HG02763 (cell line): ENCODE data around the gene HP1BP3.

Experiments
- ATAC-seq: cut with Tn5 transposase; IDR thresholded peaks from one replicate; pipeline ENCODE4 v1.9.1; 2021; ENCODE audit warnings: mild to moderate bottlenecking, moderate library complexity; ENCODE audit not compliant: unreplicated experiment

The HP1BP3 gene

DNA sequence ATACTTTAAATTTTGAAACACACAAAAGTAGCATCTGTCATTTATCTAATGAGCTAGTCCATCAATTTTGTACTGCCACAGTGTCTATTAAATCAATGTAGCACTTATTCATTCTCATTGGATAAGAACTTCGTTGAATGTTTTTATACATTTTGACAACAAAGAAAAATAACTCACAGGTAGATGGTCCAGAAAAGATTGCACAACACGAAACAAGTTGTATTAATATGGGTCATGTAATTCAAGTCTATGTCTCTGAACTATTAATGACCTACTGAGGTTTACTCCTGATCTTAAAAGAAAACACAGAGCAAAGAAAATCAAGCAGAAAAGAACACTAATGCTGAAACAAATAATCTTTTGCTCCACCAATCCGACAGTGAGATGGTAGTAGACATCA, 15.3 kb downstream of the HP1BP3 start:
- no peak for ATAC-seq

DNA sequence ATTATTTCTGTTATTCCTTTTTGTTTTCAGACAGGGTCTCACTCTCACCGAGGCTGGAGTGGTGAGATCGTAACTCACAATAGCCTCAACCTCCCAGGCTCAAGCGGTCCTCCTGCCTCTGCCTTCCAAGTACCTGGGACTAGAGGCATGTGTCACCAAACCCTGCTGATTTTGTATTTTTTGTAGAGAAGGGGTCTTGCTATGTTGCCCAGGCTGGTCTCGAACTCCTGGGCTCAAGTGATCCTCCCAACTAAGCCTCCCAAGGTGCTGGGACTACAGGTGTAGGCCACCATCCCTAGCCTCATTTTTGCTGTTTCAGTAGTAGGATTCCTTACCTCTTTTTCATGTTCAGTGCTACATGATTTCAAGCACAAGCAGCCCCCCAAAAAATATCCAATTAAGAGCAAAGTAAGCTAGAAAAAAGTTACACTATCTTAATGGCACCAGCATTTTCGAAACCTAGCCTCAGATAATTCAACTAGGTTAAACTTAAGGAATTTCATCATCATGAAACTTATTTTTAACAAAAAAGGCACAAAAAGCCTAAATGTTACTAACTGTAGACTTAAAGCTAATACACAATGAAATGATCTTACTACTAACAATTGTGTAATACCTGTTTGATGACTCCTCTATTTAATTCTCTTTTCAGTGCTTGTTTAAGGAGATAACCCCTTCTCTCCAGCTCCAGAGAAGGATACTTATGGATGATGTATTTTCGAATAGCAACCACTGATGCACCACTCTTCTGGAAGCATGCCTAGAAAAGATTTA, 16.6 kb downstream of the HP1BP3 start:
- no peak for ATAC-seq

DNA sequence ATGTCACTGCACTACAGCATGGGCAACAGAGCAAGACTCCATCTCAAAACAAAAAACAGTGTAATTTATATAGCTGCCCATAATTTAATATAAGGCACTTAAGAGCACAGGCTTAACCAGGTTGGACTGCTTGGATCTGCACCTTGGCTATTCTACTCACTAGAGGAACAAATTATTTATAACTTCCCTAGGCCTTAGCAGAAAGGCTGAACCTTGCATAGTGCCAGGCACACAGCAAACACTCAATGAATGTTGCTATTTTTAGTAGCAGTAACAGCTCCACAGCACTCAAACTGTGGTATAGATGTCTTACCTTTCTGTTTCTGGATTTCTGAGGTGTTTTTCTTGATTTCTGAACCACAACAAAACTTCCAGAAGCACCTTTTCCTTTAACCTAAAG, 19.8 kb downstream of the HP1BP3 start:
- no peak for ATAC-seq

DNA sequence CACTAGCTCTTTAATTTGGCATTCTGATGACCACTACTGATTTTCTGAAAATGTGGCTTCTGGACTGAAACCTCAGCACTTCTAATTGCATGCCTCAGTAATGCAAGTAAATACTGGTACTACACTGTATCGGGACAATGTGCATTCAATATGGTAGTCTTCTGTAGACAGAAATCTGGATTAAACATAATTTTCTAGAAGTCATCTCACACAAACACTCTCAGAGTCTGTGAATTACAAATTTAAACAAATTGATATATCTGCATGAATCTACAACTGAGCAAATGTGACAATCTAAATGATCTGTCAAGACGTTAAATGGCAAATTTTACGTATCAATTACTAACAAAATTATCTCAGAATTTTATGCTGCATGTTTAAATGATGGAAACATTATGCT, 23.7 kb downstream of the HP1BP3 start:
- no peak for ATAC-seq

DNA sequence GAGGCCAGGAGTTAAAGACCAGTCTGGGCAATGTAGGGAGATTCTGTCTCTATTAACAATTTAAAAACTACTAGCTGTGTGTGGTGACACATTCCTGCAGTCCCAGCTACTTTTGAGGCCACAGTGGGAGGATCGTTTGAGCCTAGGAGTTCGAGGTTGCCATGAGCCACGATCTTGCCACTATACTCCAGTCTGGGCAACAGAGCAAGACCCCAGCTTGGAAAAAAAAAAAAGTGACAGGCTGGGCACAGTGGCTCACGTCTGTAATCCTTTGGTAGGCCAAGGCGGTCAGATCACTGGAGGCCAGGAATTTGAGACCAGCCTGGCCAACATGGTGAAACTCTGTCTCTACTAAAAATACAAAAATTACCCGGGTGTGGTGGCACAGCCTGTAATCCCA, 26.8 kb downstream of the HP1BP3 start:
- ATAC-seq = no peak

DNA sequence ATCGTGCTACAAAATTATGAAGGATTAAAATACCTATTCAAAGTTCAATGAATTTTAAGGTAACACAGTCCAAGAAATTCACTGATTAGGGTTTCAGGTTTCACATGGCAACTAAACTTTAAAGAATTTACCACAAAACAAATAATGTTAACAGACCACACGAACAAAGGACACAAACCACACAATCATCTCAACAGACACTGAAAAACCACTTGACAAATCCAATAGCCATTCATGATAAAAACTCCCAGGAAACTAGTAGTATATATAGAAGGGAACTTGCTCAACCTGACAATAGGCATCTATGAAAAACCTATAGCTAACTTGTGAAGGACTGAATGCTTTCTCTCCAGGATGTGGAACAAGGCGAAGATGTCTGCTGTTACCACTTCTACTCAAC, 33.5 kb downstream of the HP1BP3 start:
- ATAC-seq = no peak

DNA sequence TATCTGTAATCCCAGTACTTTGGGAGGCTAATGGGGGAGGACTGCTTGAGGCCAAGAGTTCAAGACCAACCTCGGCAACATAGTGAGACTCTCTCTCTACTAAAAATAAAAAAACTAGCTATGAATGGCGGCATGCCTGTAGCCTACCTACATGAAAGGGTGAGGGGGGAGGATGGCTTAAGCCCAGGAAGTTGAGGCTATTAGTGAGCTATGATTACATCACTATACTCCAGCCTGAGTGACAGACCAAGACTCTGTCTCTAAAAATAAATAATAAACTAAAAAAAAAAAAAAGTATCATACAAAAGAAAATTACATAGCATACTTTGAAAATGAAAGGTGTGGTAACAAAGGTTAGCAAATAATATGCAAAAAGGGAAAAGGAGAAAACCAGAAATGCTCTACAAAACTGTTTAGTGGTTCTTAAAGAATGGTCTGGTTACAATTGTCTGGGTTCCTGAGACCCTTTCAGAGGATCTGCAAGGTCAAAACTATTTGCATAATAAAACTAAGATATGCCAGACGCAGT, 35.6 kb downstream of the HP1BP3 start:
- ATAC-seq = no peak

DNA sequence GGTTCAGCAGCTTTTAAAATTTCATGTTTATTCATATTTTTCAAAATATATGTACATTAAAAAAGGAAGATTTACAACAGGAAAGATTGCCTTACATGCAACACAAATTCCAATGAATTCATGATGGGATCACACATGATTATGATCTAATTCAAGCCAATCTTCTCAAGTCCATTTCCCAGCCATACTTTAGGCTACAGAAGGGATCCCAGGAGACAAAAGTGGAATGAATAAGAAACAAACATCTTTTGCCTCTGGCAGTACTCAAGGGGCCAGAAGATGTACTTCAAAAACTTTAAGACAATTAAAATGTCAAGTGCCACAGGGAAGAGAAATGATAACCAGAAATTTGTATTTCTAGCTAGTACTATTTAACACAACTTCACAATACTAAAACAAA, 44.4 kb downstream of the HP1BP3 start:
- ATAC-seq = no peak

DNA sequence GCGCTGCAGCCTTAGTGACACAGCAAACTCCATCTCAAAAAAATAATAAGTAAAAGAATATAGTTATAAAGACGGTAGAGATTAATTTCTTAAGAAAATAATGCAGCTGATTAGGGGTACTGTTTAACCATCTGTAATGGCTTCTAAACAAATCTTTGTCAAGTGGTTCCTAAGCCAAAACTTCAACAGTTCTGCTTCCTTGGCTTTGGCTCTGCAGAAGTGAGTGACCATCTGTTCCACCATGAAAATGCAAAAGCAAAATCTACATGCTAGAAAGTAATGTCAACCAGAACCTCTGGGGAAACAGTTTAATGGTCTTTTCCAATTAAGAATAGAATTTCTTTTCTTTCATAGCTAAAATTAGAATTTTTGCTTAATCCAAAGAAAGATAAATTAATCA, 46.3 kb downstream of the HP1BP3 start:
- no peak for ATAC-seq

DNA sequence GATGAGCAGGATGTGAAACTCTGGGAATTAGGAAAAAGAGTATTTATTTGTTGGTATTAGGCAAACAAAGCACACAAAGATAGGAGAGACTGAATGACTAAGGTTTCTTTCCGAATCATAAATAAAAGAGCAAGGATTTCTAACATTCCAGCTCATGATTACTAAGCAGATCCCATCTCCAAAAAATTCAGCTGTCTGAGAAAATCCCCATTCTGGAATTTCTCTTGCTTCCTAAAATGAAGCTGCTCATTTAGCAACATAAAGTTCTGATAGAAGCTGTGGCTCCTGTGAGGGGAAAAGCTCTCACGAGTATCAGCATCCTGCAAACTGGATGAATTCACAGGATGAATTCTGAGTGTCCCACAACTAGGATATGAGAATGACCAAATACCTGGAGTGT, 47.9 kb downstream of the HP1BP3 start:
- no peak for ATAC-seq

DNA sequence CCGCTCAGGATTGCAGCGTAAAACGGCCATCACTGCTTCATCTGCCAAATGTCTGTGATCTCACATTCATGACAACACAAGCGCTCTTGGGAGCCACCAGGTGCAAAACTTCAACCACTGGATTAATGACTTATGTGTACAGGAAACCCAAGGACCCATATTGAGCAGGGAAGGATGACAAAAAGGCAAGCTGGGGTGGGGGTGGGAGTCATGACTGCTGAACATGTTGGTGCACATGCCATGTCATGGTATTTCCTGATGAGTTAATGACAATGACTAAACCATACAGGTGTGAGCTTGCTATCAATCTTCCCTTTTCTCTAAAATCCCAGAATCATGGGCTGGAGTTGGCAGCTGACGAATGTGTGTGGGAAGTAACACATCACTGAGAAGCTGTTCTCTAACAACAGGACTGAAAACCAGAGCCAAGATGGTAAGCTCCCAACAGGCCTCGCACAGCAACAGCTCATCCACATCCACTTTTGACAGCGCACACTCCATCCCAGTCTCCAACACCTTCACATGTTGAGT, 51.5 kb downstream of the HP1BP3 start:
- ATAC-seq = no peak

DNA sequence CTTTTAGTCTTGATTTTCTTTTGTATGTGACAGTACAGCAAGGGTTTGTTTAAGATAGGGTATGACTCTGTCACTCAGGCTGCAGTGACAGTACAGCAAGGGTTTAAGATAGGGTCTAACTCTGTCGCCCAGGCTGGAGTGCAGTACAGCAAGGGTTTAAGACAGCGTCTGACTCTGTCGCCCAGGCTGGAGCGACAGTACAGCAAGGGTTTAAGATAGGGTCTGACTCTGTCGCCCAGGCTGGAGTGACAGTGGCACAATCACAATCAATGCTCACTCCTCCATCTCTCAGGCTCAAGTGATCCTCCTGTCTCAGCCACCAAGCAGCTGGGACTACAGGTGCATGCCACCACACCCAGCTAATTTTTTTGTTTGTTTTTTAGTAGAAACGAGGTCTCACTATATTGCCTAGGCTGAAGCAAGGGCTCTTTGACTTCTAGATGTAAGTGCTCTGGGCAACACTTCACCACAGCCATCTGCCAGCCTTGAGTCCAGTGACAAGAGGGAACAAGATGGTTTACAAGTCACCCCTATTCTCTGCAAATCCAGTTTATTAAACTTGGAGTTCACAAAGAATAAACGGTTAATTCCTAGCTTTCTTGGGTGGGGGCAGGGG, 53.6 kb downstream of the HP1BP3 start:
- ATAC-seq = no peak

DNA sequence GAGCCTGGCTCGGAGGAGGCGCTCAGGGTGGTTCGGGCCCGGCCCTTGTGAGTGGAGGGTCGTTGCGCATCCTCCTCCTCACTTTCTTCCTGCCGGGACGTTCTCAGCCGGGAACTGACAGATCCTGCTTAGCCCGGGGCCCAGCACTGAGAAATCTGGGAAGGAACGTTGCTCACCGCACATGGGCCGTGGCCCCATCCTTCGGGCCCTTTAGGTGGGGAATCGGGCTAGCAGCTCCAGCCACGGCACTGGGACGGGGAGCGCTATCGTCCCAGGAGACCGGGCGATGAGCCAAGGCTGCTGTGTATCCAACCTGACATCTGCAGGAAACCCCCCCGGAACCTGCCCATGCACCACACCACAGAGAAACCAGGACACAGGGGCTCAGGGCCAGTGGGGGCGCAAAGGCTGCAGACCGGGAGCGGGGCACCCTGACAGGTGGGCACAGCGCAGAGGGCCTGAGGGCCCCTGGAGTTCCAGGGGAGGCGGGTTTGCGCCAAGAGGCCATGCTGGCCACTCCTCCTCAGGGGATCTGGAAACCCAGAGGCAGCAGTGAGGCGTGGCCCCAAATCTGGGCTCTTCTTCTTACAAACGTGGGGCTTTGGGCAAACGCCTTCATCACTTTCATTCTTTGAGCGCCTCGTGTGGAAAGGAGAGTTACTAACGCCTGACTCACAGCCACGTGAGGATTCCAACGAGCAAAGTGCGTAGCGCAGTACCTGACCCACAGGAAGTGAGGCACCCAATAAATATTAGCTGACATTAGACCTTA, 54.3 kb downstream of the HP1BP3 start, which contains the start of gene SH2D5:
Gene SH2D5, minus strand, starts transcription at position 116 of the 772 bp plus-strand sequence. CDS start 4,659 bp downstream, outside the sequence.
- no peak for ATAC-seq

DNA sequence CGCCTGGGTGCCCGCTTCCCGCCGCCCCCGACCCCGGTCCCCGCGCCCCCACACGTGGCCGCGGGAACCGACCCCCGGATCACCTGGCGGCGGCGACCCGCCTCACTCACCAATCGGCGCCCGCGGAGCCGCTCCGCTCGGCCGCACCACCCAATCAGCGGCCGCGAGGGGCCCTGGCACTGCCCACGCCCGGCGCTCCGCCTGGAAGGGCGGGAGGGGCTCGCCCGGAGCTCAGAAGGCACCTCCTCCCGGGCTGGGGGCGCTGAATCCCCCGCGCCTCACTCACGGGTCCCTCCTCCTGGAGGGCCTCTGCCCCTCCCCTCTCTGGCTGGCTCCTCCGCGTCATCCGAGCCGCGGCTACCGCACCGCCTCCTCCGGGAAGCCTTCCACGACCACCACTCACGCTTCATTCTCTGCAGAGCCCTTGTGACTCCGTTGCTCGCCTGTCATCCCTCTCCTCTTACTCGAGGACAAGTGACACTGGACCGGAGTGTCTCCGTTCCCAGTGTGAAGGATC, 55.0 kb downstream of the HP1BP3 start:
- peak; percentile 52 for ATAC-seq

DNA sequence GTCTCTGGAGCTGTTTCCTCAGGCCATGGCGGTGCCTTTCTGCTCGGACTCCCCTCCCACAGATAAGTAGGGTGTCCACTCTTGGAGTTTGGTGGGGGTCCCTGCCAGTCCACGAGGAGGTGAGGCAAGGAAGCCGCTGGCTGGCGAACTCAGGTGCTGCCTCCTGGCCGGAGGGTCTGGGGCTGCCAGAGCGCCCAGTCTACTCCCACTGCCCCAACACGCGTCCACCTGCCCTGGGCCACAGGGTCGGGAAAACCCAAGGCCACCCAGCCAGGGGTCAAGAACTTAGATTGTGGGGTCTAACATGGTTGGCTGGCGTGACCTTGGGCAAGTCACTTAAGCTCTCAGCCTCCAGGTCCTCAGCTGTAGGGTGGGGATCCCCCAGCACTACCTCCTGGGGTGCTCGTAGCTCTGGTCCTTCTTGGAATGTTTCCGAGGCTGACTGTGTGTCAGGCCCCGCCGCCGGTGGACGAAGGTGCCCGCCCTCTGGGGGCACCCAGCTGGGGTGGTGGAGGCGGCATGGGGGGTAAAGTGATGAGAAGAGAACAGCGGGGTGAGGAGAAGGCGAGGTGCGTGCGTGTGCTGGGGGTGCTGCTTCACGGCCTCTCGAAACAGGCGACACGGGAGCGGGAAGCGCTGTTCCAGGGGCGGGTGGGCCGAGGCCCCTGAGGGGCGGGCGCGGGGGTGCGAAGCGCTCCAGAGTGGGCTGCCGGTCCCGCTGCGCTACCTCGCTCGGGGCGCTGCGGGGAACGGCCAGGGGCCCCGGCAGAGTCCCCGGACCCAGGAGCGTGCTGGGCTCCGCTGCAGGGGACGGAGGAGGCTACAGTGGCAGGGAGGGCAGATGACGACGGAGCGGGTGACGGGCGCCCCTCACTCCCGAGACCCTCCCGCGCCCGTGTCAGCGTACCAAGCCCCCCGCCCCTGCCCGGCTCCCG, 55.8 kb downstream of the HP1BP3 start:
- ATAC-seq = no peak

DNA sequence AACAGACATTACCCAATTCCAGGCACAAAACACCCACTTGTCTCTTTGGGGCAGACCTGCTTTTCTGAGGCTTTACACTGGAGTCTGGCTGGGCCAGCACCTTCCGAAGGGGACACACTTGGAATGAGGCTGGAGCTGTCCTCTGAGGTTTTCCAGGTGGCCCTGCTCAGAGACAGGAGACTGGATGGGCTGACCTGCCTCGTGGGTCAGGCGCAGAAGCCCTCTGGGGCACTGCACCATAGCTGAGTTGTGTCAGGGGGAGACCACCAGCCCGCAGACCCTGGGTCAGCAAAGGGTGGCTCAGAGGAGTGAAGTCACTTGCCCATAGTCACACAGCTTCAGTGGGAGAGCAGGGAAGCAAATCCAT, 56.4 kb downstream of the HP1BP3 start:
- ATAC-seq = no peak

DNA sequence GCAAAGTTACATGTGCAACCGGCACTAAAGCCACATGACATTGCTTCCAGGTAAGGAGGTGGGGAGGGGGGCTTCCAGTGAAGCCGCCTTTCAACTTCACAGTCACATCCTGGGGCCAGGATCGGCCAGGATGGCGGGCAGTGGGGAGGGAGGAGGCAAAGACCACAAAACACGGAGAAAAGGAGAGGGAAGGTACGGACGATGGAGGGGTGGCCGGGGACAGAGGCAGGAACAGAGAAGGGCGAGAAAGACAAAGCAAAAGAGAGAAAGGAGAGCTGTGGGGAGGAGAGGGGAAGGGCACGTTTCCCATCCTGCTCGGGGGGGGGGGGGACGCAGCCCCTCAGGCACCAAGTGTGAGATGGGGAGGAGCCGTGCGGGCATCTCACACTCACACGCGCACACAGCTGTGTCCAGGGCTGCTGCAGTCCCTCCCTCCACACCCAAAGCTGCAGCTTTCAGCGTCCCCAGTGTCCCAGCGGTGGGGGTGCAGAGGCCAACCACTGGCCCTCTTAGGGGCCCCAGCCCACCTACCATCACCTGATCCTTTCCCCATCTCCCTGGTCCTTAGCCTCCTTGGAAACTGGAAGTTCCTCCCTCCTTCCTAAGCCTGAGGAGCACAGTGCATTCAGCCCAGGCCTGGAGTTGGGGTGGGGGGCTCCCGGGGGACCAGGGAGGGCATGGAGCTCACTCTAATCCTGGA, 57.0 kb downstream of the HP1BP3 start:
- no peak for ATAC-seq

DNA sequence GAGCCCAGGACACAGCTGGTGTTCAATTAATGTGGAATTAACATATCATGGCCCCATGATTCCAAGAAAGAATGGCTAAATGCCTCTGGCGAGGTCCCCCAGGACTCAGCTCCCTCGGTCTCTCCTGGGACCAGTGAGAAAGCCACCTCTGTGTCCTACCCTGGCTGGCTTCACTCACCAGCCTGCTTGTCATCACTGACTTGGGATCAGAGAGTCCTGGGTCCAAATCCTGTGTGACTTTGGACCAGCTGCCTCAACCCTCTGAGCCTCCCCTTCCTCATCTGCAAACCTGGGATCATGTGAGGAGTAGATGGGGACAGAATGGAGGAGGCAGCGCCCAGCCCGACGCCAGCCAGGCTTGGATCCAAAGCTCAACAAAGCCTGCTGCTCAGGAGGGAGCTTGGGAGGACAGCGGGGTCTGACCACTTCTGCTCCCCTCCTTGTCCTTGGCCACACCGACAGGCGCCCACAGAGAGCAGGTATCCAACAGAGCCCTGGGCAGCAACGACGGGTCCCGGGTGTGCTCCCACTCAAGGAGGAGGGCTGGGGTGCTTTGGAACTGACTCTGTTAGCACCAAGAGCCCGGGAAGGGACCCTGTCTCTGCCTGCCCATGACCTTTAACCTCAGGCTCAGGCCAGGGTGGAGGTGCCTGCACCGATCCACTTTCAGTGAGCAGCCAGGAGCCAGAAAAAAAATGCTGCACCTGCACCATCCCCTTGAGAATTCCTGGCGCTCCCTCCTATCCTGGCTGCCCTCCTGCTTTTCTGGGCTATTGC, 57.8 kb downstream of the HP1BP3 start:
- ATAC-seq = no peak
